Measurements from ENCODE around the gene COL18A1.
"Not testable (repeated sequence)": the region's sequence is repeated elsewhere in the genome, so short reads cannot be mapped to it uniquely, and the experiment has no call there.

COL18A1 gene

GRCh38 chr21:45560106-45561021, 155.4 kb downstream of the COL18A1 start:
- no peak for DNase-seq (ENCODE audit: low spot score)

- not testable (repeated sequence) for DNase-seq (ENCODE audit: low spot score)
Measured at GRCh38 chr21:45561241-45561640, 156.3 kb downstream of the COL18A1 start.

GRCh38 chr21:45562402-45562801, 157.4 kb downstream of the COL18A1 start:
- DNase-seq (ENCODE audit: low spot score) = no peak

- DNase-seq (ENCODE audit: low spot score) = no peak
Measured at GRCh38 chr21:45562965-45563364, 158.0 kb downstream of the COL18A1 start.
